ENCODE data around the gene TBC1D1.
A peak's percentile ranks its signal among the peaks of the same experiment; 100 is the strongest.
"Not testable (repeated sequence)": the region's sequence is repeated elsewhere in the genome, so short reads cannot be mapped to it uniquely, and the experiment has no call there.

TBC1D1 gene

GRCh38 chr4:37971202-37971601, 80.3 kb downstream of the TBC1D1 start:
- TF ChIP-seq CTCF (IDR thresholded peaks at IDR 0.05; ENCODE audit: low read depth, low read length, missing control alignments): no peak
- no peak for DNase-seq (ENCODE audit: extremely low read depth, low read depth)
- no peak overlapping the region for H3K4me3 ChIP-seq (replicated peaks; ENCODE audit: low read depth, low read length)

- H3K4me3 ChIP-seq (replicated peaks; ENCODE audit: low read depth, low read length): no peak overlapping the region
- no peak for DNase-seq (ENCODE audit: extremely low read depth, low read depth)
- no peak for TF ChIP-seq CTCF (IDR thresholded peaks at IDR 0.05; ENCODE audit: low read depth, low read length, missing control alignments)
Measured at GRCh38 chr4:37973441-37973840, 82.6 kb downstream of the TBC1D1 start.

- DNase-seq (ENCODE audit: extremely low read depth, low read depth); H3K4me3 ChIP-seq (replicated peaks; ENCODE audit: low read depth, low read length): not testable (repeated sequence)
Measured at GRCh38 chr4:37975321-37975822, 84.5 kb downstream of the TBC1D1 start.

- TF ChIP-seq CTCF (IDR thresholded peaks at IDR 0.05; ENCODE audit: low read depth, low read length, missing control alignments): no peak
- DNase-seq (ENCODE audit: extremely low read depth, low read depth): no peak
- H3K4me3 ChIP-seq (replicated peaks; ENCODE audit: low read depth, low read length): peak overlapping the region; percentile 33
Measured at GRCh38 chr4:37976507-37976906, 85.6 kb downstream of the TBC1D1 start.

GRCh38 chr4:37976991-37977470, 86.1 kb downstream of the TBC1D1 start:
- peak overlapping the region; percentile 62 for H3K4me3 ChIP-seq (replicated peaks; ENCODE audit: low read depth, low read length)
- TF ChIP-seq CTCF (IDR thresholded peaks at IDR 0.05; ENCODE audit: low read depth, low read length, missing control alignments): no peak
- DNase-seq (ENCODE audit: extremely low read depth, low read depth): no peak

- peak; percentile 35 for TF ChIP-seq CTCF (IDR thresholded peaks at IDR 0.05; ENCODE audit: low read depth, low read length, missing control alignments)
- H3K4me3 ChIP-seq (replicated peaks; ENCODE audit: low read depth, low read length): peak overlapping the region; percentile 62
- no peak for DNase-seq (ENCODE audit: extremely low read depth, low read depth)
Measured at GRCh38 chr4:37977471-37978247, 86.8 kb downstream of the TBC1D1 start.

GRCh38 chr4:37978248-37978924, 87.5 kb downstream of the TBC1D1 start:
- H3K4me3 ChIP-seq (replicated peaks; ENCODE audit: low read depth, low read length): peak overlapping the region; percentile 62
- DNase-seq (ENCODE audit: extremely low read depth, low read depth): no peak
- TF ChIP-seq CTCF (IDR thresholded peaks at IDR 0.05; ENCODE audit: low read depth, low read length, missing control alignments): no peak
